Osteoblast (primary cell): Measurements from ENCODE around the gene PLXNA4. TPM values are rescaled to one million over a fixed set of nuclear protein-coding genes. Genes with fewer than 3 reads are reported as not detected.
A peak's percentile ranks its signal among the peaks of the same experiment; 100 is the strongest.

Experiments used
- DNase-seq: peaks from one replicate; pipeline ENCODE4 v3.0.0; 2011; ENCODE audit warnings: low spot score, mixed read lengths; ENCODE audit not compliant: insufficient read length; ENCODE audit errors: missing footprints
- H2AFZ ChIP-seq: 2 replicates; pipeline ENCODE4 v1.6.0; 2011; ENCODE audit warnings: mild to moderate bottlenecking, low read length
- H3K27ac ChIP-seq: 2 replicates; pipeline ENCODE4 v1.5.1; 2011; ENCODE audit warnings: mild to moderate bottlenecking, low read depth, low read length, moderate library complexity
- H3K27me3 ChIP-seq: 2 replicates; pipeline ENCODE4 v1.6.0; 2012; ENCODE audit warnings: mild to moderate bottlenecking, control low read depth, inconsistent platforms, low read length, moderate library complexity; ENCODE audit not compliant: insufficient read depth
- H3K36me3 ChIP-seq: 2 replicates; pipeline ENCODE4 v1.5.1; 2011; ENCODE audit warnings: mild to moderate bottlenecking, low read length, control low read depth, moderate library complexity; ENCODE audit not compliant: insufficient read depth
- H3K4me1 ChIP-seq: 2 replicates; pipeline ENCODE4 v1.5.1; 2011; ENCODE audit warnings: mild to moderate bottlenecking, low read length, control low read depth, moderate library complexity; ENCODE audit not compliant: insufficient read depth
- H3K4me2 ChIP-seq: 2 replicates; pipeline ENCODE4 v1.6.0; 2011; ENCODE audit warnings: mild to moderate bottlenecking, low read length; ENCODE audit not compliant: insufficient read depth
- H3K4me3 ChIP-seq: fragments of 200-600 bp; sonication (generic); 3 replicates; pipeline ENCODE4 v1.5.1; 2012; ENCODE audit warnings: mild to moderate bottlenecking, low read length, inconsistent platforms; ENCODE audit not compliant: insufficient read depth
- H3K79me2 ChIP-seq: 2 replicates; pipeline ENCODE4 v1.6.0; 2012; ENCODE audit warnings: mild to moderate bottlenecking, low read length, control low read depth, inconsistent platforms; ENCODE audit not compliant: insufficient read depth
- H3K9me3 ChIP-seq: 2 replicates; pipeline ENCODE4 v1.5.1; 2011; ENCODE audit warnings: low read depth, low read length, control low read depth
- H4K20me1 ChIP-seq: 2 replicates; pipeline ENCODE4 v1.6.0; 2012; ENCODE audit warnings: mild to moderate bottlenecking, low read length, control low read depth; ENCODE audit not compliant: insufficient read depth
- CTCF ChIP-seq: IDR thresholded peaks from 2 replicates; pipeline ENCODE4 v1.5.1; 2011; ENCODE audit warnings: mild to moderate bottlenecking, low read depth, low read length, moderate library complexity; ENCODE audit errors: extremely low read depth
- total RNA-seq: library from RNA; depleted of rRNA; stranded (reverse); fragments of >200 nt; gene quantifications from 2 replicates; pipeline ENCODE4 v1.2.3, GENCODE V29; 2012

Gene PLXNA4
- total RNA-seq, 1 donor: 4.3 TPM

GRCh38 chr7:132464740-132465139 lies 111.5 kb downstream of the PLXNA4 start:
- Histone ChIP-seq H3K36me3 (no peaks in the 10 kb centered on the region), H3K4me1 (peaks cover 5% of the 10 kb centered on the region), H3K4me2 (peak overlapping the region; percentile 22), H3K79me2 (no peaks in the 10 kb centered on the region), H3K4me3 (no peak overlapping the region), H3K27ac (no peak overlapping the region), H3K9me3 (no peaks in the 10 kb centered on the region), H3K27me3 (no peaks in the 10 kb centered on the region), H4K20me1 (no peaks in the 10 kb centered on the region), H2AFZ (no peak overlapping the region)
- no peak for TF ChIP-seq CTCF
- DNase-seq: no peak

DNA sequence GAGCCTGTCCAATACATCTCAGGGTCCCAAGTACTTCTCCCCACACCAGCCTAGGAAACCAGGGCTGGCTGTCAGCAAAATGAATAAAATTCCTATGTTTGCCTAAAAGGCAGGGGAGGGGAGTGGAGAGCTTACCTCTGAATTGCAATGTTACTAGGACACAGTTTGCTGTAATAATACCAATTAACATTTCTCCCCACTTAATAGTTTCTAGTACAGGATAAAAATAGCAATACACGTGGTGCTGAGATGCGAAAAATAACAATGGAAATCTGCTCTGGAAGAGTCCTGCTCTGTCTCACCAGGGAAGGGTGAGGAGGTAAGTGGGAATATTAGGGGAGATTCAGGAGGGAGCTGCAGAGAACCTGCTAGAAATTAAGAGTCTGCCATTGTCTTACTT lies 112.3 kb downstream of the PLXNA4 start:
- Histone ChIP-seq H3K9me3 (no peaks in the 10 kb centered on the region), H3K4me1 (peaks cover 5% of the 10 kb centered on the region), H3K27ac (no peak overlapping the region), H3K27me3 (no peaks in the 10 kb centered on the region), H3K4me2 (no peak overlapping the region), H3K36me3 (no peaks in the 10 kb centered on the region), H4K20me1 (no peaks in the 10 kb centered on the region), H2AFZ (no peak overlapping the region), H3K4me3 (no peak overlapping the region), H3K79me2 (no peaks in the 10 kb centered on the region)
- no peak for DNase-seq
- no peak for TF ChIP-seq CTCF

GRCh38 chr7:132462478-132462877 lies 113.8 kb downstream of the PLXNA4 start:
- no peak overlapping the region for H3K4me2 ChIP-seq
- peaks cover 5% of the 10 kb centered on the region for H3K4me1 ChIP-seq
- no peaks in the 10 kb centered on the region for H3K79me2 ChIP-seq
- no peak for DNase-seq
- no peaks in the 10 kb centered on the region for H4K20me1 ChIP-seq
- no peaks in the 10 kb centered on the region for H3K27me3 ChIP-seq
- no peaks in the 10 kb centered on the region for H3K36me3 ChIP-seq
- no peak overlapping the region for H2AFZ ChIP-seq
- no peak overlapping the region for H3K4me3 ChIP-seq
- no peak overlapping the region for H3K27ac ChIP-seq
- H3K9me3 ChIP-seq: no peaks in the 10 kb centered on the region
- TF ChIP-seq CTCF: no peak

DNA sequence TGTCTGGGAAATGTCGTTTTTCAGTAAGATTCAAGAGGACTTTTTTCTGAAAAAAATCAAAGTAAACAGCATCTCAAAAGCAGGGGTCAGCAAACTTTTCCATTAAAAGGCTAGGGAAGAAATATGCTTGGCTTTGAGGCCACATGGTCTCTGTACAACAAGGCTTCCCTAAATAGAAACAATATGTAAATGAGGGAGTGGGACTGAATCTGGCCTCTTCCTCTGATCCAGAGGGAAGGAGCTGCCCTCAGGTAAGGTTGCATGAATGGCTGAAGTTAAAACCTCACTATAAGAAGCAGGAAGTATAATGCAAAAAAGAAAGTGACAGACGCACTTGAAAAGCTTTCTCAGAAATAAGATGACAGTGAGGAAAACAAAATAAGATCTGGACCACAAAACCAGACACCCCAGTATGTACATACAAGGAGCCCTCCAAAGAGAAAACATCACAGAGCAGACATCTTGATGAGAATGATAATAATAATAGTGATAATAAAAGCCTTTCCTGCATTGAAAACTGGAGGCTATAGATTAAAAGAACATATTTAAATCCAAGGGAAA lies 115.2 kb downstream of the PLXNA4 start:
- Histone ChIP-seq H3K9me3 (no peaks in the 10 kb centered on the region), H3K27me3 (no peaks in the 10 kb centered on the region), H3K36me3 (no peaks in the 10 kb centered on the region), H2AFZ (no peak overlapping the region), H4K20me1 (no peaks in the 10 kb centered on the region), H3K4me3 (no peak overlapping the region), H3K79me2 (no peaks in the 10 kb centered on the region), H3K4me1 (peaks cover 5% of the 10 kb centered on the region), H3K4me2 (no peak overlapping the region), H3K27ac (no peak overlapping the region)
- no peak for TF ChIP-seq CTCF
- DNase-seq: no peak
